H54 (cell line): ENCODE data around the gene COPS2.
A peak's percentile ranks its signal among the peaks of the same experiment; 100 is the strongest.
"Not testable (repeated sequence)": the region's sequence is repeated elsewhere in the genome, so short reads cannot be mapped to it uniquely, and the experiment has no call there.

Source experiments
- DNase-seq: peaks from one replicate; pipeline ENCODE4 v3.0.0; 2011; ENCODE audit warnings: low spot score, mixed read lengths; ENCODE audit not compliant: insufficient read length
- FAIRE-seq: peaks from 3 replicates; lab custom pipeline; 2011; peaks lifted over from hg19 to GRCh38; lab: Jason Lieb, UNC
- POLR2A ChIP-seq: IDR thresholded peaks from 2 replicates; pipeline ENCODE4 v1.6.1; 2011; ENCODE audit warnings: low read depth, mild to moderate bottlenecking, low read length

COPS2 gene

DNA sequence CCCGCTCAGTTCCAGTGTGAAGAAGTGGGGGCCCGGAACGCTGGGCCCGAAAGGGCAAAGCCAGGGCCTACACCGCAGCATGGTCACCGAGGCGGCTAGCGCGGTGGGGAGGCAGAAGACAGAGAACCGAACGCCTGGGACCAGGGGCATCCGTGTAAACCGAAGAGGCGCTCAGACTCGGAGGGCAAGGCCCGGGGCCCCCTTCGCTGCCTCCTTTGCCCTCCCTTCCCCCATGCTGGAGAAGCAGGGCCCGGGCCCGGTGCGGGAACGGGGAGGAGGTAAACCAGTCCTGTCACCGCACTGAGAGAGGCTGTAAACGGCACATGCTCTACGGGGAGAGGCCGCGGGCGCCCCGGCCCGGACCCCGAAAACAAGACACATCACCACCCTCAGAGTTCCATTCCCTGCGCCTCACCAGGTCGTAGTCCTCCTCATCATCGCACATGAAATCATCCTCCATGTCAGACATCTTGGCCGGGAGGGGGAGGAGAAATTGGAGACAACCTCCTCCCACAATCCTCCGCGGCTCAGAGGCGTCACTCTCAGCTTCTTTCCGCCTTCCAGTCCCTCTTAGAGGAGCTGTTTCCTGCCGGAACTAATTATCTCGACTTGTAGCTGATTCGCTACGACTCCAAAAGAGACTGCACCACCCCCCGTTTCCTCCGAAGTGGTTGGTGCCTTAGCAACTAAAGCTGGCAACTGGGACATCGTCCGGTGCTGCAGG is at the start of gene COPS2:
TSS of gene COPS2 (minus strand) at position 490 of the 724 bp plus-strand sequence. CDS start at position 469, 21 bp downstream.
- DNase-seq = peak; percentile 23
- TF ChIP-seq POLR2A = peak; percentile 52
- peak; percentile 75 for FAIRE-seq

DNA sequence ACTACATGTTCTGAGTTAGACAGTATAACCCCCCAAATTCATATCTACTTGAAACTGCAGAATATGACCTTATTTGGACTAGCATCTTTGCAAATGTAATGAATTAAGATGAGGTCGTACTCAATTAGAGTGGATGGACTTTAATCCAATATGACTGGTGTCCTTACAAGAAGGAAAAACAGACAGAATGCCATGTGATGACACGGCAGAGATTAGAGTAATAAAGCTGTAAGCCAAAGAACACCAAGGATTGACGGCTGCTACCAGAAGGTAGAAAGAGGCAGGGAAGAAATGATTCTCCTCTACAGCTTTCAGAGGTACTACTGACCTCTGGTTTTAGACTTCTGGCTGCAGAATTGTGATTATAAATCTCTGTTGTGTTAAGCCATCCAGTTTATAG is 44.9 kb upstream of the COPS2 start:
- no peak for TF ChIP-seq POLR2A
- no peak for DNase-seq
- FAIRE-seq = no peak

DNA sequence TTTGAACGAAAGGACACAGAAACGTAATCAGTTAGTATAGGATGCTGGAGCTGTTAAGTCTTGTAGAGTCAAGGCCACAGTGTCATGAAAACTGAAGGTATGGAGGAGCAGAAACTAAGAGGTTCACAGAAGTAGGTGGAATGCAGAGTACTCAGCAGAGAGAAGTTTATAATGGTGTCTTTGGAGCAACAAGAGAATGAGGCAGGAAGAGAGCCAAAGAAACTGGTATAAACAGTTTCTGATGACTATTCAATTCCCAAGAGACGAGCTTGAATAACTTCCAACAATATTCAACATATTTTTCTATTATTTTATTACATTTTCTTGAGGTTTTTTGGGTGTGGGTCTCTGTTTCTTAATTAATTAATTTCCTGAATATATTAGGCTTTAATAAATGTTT is 44.3 kb upstream of the COPS2 start:
- no peak for DNase-seq
- no peak for FAIRE-seq
- TF ChIP-seq POLR2A = no peak

DNA sequence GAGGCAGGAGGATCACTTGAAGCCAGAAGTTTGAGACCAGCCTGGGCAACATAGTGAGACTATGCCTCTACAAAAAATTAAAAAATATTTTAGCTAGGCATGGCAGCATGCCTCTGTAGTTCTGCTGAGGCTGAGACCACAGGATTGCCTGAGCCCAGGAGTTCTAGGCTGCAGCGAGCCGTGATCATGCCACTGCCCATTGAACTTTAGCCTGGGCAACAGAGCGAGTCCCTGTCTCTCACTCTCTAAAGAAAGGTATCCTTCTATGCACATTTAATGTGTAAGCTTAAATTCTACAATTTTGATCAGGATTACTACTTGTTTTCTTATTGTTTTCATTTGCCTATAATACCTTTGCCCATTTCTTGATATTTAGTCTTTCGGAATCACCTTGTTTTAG is 41.5 kb upstream of the COPS2 start:
- TF ChIP-seq POLR2A = no peak
- FAIRE-seq = no peak
- DNase-seq = no peak

DNA sequence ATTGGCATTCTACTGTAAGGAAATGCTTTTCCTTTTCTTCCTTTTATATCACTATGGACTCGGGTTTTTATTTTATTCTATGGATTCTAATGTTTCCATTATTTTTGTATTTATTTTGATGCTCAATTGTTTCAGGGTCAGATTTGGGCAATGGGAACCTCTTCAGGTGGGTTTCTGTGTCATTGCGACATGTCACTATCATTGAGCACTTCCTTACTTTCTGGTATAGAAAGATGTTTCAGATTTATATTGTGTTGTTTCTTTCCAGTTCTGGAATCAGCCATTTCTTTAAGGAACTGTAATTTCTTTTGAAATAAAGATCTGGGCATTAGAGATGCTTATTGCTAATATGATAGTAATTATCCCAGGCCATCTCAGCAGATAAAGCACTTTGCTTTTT is 36.5 kb upstream of the COPS2 start:
- FAIRE-seq = no peak
- DNase-seq = no peak
- TF ChIP-seq POLR2A = no peak

DNA sequence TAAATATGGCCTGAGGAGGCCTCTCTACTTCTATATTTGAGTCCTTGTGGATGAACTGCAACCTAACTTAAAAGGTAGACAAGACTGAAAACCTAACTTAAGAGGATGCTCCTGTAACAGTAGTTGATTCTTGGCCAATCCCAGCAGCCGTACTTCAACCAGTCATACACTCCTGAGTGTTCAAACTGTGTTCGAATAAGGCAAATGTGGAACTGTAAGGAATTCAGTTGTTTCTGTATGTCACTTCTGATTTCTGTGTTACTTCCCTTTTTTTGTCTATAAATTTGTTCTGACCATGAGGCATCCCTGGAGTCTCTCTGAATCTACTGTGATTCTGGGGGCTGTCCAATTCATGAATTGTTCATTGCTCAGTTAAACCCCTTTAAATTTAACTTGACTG is 35.2 kb upstream of the COPS2 start:
- no peak for FAIRE-seq
- TF ChIP-seq POLR2A = no peak
- DNase-seq = no peak

DNA sequence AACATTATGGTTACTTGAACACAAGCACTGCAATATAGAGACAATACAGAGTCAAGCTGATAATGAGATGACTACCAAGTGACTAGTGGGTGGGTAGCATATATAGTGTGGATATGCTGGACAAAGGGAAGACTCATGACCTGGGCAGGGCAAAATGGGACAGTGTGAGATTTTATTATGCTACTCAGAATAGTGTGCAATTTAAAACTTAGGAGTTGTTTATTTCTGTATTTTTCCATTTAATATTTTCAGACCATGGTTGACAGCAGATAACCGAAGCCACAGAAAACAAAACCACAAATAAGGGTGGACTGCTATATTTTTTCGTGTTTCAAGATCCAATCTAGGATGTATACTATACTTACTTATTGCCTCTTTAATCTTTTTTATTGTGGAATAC is 34.2 kb upstream of the COPS2 start:
- no peak for TF ChIP-seq POLR2A
- DNase-seq (no peak), FAIRE-seq (no peak)

DNA sequence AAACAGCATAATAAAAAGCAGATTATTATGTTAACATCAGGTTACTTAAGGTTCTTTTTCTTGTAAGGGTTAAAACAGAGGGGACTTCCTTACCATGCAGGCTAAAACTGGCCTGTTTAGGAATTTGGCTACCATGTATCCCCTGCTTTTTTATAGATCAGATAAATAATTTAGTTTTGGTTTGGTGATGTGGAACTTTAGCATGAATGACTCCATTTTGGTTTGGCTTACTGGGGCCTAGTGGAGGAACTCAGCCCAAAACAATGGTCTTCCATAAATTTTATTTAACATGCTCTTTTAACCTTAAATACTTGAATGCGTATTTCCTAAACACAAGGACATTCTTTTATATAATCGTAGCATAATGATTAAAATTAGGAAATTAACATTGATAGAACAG is 33.5 kb upstream of the COPS2 start:
- TF ChIP-seq POLR2A = no peak
- no peak for DNase-seq
- no peak for FAIRE-seq

DNA sequence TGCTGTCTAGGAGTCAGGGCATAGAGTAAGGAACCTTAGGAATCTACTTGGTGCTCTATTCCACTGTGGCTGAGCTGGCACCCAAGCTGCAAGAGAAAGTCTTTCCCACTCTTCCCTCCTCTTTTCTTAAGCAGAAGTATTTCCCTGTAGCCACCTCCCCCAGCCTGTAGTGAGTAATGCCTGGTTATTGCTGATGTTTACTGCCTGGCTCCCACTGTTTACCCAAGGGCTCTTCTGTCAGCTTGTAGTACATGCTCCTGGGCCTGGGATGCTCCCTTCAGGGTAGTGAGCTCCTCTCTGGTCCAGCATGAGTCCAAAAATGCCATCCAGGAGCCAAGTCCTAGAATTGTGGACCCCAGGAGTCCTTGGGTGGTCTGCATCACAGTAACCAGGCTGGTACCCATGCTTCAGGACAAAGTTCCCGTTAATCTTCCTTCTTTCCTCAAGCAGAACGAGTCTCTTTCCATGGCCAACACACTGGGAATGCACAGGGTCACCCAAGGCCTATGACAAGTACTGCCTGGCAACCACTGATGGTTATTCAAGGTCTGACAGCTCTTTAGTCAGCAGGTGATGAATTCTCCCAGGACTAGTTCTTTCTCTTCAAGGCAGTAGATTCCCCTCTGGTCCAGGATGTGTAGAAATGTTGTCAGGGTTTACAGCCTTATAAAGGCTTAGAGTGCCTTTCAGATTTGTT is 32.3 kb upstream of the COPS2 start:
- no peak for TF ChIP-seq POLR2A
- FAIRE-seq (no peak), DNase-seq (no peak)

DNA sequence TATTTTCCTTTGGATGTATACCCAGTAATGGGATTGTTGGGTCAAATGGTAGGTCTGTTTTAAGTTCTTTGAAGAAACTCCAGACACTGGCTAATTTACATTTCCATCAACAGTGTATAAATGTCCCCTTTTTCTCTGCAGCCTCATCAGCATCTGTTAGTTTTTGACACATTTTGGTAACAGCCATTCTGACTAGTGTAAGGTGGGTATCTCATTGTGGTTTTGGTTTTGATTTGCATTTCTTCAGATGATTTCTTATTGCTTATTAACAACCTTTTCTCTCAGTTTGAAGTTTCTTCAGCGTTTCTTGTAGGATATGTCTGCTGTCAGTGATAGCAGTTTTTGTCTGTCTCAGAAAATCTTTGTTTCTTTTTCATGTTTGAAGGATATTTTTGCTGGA is 30.1 kb upstream of the COPS2 start:
- no peak for DNase-seq
- no peak for FAIRE-seq
- TF ChIP-seq POLR2A = no peak

DNA sequence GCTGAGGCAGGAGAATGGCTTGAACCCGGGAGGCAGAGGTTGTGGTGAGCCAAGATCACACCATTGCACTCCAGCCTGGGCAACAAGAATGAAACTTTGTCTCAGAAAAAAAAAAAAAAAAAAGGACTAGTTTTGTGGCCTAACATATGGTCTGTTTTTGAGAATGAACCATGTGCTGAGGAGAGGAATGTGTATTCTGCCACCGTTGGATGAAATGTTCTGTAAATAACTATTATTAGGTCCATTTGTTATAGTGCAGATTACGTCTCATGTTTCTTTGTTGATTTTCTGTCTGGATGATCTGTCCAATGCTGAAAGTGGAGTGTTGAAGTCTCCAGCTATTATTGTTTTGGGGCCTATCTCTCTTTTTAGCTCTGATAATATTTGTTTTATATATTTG is 28.3 kb upstream of the COPS2 start:
- not testable (repeated sequence) for DNase-seq

DNA sequence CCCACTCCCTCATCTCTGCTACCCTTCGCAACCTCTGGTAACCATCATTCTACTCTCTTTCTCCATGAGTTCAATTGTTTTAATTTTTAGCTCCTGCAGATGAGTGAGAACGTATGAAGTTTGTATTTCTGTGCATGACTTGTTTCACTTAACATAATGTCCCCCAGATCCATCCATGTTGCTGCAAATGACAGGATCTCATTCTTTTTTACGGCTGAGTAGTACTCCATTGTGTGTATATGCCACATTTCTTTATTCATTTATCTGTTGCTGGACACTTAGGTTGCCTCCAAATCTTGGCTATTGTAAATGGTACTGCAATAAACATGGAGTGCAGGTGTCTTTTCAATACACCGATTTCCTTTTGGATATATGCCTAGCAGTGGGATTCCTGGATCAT is 26.7 kb upstream of the COPS2 start:
- FAIRE-seq = no peak

More for the DNA sequence above, 28.3 kb upstream of the COPS2 start:
- not testable (repeated sequence) for FAIRE-seq

DNA sequence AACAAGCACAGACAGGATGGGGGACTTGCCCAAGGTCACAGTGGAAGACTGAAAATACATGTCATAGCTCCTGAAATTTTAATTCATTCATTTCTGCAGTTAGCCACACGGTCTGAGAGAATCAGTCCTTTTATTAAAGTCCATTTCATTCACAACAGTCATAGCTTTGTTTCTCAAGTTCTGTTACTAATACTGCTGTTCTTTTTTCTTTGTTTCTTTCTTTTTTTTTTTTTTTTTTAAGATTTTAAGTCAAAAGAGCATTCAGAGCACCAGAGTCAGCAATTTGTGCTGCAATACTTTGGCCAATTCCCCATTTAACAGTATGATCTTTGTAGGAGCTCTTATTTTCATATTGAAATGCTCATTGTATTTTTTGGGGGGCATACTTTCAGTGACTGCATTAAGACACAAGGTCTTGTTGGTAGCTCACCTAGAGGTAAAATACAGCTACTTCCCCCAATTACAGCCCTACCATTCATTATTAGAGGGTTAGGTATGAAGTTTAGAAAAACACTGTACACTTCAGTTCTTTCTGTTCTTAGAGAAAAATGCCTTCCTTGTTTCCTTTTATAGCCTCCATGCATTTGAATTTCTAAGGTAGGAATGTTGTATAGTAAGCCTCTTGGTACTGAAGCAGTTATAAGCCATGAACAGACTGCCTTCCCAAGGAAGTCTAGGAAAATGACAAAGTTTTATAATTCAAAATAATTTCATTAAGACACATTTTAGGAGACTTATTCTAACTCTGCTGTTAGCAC is 24.2 kb upstream of the COPS2 start:
- no peak for TF ChIP-seq POLR2A
- DNase-seq (no peak), FAIRE-seq (no peak)

More for the DNA sequence above, 26.7 kb upstream of the COPS2 start:
- DNase-seq = no peak
- no peak for TF ChIP-seq POLR2A

DNA sequence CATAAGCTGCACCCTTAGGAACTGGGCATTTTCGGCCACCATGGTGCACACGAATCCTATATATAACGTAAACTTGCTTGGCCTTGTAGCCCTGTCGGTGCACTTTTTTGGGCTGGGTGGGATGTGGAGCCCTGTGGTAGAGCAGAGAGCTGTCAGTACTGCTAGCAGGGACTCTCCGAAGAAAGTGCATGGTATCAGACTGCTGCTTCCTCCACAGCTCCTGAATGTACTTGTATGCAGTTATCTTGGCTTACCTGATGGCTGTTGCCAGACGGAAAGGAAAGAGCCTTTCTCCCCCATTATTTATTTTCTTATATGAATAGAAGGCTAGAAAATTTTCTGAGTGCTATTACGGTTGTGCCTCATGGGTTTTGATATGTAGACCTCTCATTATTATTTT is 23.1 kb upstream of the COPS2 start:
- no peak for FAIRE-seq
- DNase-seq = no peak
- TF ChIP-seq POLR2A = no peak

DNA sequence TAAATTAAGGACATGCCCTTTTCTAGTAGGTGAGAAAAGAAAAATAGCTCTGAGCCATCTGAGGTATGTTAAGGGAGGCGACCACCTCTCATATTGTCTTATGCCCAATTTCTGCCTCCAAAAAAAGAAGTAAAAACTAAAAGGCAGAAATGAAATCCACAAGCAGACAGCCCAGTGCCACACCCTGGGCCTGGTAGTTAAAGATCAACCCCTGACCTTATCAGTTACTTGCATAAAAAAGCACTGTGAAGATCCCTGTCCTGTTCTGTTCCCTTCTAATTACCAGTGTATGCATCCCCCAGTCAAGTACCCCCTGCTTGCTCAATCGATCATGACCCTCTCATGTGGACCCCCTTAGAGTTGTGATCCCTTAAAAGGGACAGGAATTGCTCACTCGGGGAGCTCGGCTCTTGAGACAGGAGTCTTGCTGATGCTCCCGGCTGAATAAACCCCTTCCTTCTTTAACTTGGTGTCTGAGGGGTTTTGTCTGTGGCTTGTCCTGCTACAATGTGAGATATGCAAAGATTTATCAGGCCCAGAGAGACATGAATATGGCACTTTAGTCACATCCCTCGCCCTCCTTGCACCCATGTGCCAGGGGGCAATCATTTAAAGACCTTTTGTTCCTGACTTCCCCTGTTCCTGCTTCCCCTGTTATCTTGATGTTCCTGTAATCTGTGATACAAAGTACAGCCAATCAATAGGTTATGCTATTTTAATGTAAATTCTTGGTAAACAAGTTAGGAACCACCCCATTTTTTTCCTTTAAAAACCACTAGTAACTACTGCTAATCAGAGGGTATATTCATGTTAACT is 20.4 kb upstream of the COPS2 start:
- not testable (repeated sequence) for FAIRE-seq, DNase-seq
